GM12878 (cell line): ENCODE results near the gene NPR3. TPM values are rescaled to one million over a fixed set of nuclear protein-coding genes. Genes with fewer than 3 reads are reported as not detected.

Experiments
- ATAC-seq: fragments of 200-7000 bp; cut with Tn5 transposase; 3 replicates; pipeline ENCODE4 v1.9.1; 2020; ENCODE audit warnings: mild to moderate bottlenecking, moderate library complexity
- BruUV-seq: library from RNA; stranded (reverse); fragments of 400-500 nt; replicated peaks from 2 replicates; lab custom pipeline; 2021; lab: Mats Ljungman, UMichigan
- CTCF ChIA-PET: fragments of 300-600 bp; sonication (Branson Sonifier 250); formaldehyde crosslinking; extraction: SDS; loops from one replicate; lab custom pipeline; 2021; ENCODE audit warnings: inconsistent platforms; lab: Yijun Ruan, JAX
- POLR2A ChIA-PET: fragments of 350-600 bp; formaldehyde crosslinking; extraction: SDS; loops from one replicate; lab custom pipeline; 2021; ENCODE audit warnings: inconsistent platforms; lab: Charles Lee
- RAD21 ChIA-PET: fragments of 300-600 bp; sonication (Branson Sonifier 250); formaldehyde crosslinking; loops from one replicate; lab custom pipeline; 2023; ENCODE audit warnings: antibody characterized with exemption; ENCODE audit not compliant: unreplicated experiment; lab: Charles Lee
- SMC1A ChIA-PET: fragments of 300-600 bp; sonication (Branson Sonifier 250); formaldehyde crosslinking; loops from one replicate; lab custom pipeline; 2023; ENCODE audit not compliant: unreplicated experiment, uncharacterized antibody; lab: Charles Lee
- DNase-seq: peaks from one replicate; pipeline ENCODE4 v3.0.0-alpha.2; 2011; ENCODE audit warnings: low read depth, low spot score
- FAIRE-seq: peaks from 3 replicates; lab custom pipeline; 2011; peaks lifted over from hg19 to GRCh38; lab: Jason Lieb, UNC
- H2AFZ ChIP-seq: 2 replicates; pipeline ENCODE4 v1.6.0; 2011; ENCODE audit warnings: low read depth, low read length, control low read depth; ENCODE audit not compliant: control insufficient read depth
- H3K27ac ChIP-seq: 2 replicates; pipeline ENCODE4 v1.5.1; 2011; ENCODE audit warnings: control low read depth; ENCODE audit not compliant: control insufficient read depth, insufficient read depth
- H3K27me3 ChIP-seq, 2 experiments: replicated peaks in 1 of 2; 2 replicates each; pipeline versions ENCODE4 v1.6.0 to v1.6.1; 2011; ENCODE audit warnings: low read length in 1 of 2; ENCODE audit not compliant: control insufficient read depth in 2 of 2, insufficient read depth in 2 of 2
- H3K36me3 ChIP-seq, 2 experiments: 2 replicates each; pipeline ENCODE4 v1.5.1; 2011; ENCODE audit warnings: low read length in 1 of 2; ENCODE audit not compliant: control insufficient read depth in 2 of 2, insufficient read depth in 2 of 2
- H3K4me1 ChIP-seq: 2 replicates; pipeline ENCODE4 v1.6.1; 2011; ENCODE audit warnings: mild to moderate bottlenecking, low read length, moderate library complexity, mixed read lengths; ENCODE audit not compliant: control insufficient read depth, insufficient read depth
- H3K4me2 ChIP-seq: 2 replicates; pipeline ENCODE4 v1.6.0; 2011; ENCODE audit warnings: control low read depth; ENCODE audit not compliant: control insufficient read depth, insufficient read depth
- H3K4me3 ChIP-seq: fragments of 200-600 bp; sonication (generic); 2 replicates; pipeline ENCODE4 v1.5.1; 2016
- H3K79me2 ChIP-seq: 2 replicates; pipeline ENCODE4 v1.6.0; 2011; ENCODE audit warnings: low read length; ENCODE audit not compliant: control insufficient read depth, insufficient read depth
- H3K9ac ChIP-seq: 2 replicates; pipeline ENCODE4 v1.8.0; 2011; ENCODE audit warnings: low read length, control low read depth, mixed read lengths; ENCODE audit not compliant: control insufficient read depth, insufficient read depth
- H3K9me3 ChIP-seq: replicated peaks from 3 replicates; pipeline ENCODE4 v1.5.1; 2011; ENCODE audit warnings: mild to moderate bottlenecking, low read length; ENCODE audit not compliant: control insufficient read depth, insufficient read depth
- H4K20me1 ChIP-seq: 2 replicates; pipeline ENCODE4 v1.6.0; 2011; ENCODE audit not compliant: control insufficient read depth, insufficient read depth
- CEBPB ChIP-seq, 2 experiments: fragments of 150-350 bp in 1 of 2; IDR thresholded peaks; 2 replicates each; pipeline ENCODE4 v1.6.1; 2012 to 2014; ENCODE audit warnings: low read depth in 2 of 2, low read length in 2 of 2, borderline replicate concordance in 1 of 2, inconsistent platforms in 1 of 2
- KDM1A ChIP-seq: fragments of 200-600 bp; sonication (generic); IDR thresholded peaks from 2 replicates; pipeline ENCODE4 v1.6.1; 2016; ENCODE audit warnings: borderline replicate concordance
- NR2C2 ChIP-seq: IDR thresholded peaks from 2 replicates; pipeline ENCODE4 v1.6.1; 2011; ENCODE audit warnings: borderline replicate concordance, low read depth; ENCODE audit not compliant: control insufficient read depth, insufficient read length
- RELB ChIP-seq: fragments of 450-650 bp; IDR thresholded peaks from 2 replicates; pipeline ENCODE4 v1.6.1; 2017; ENCODE audit warnings: low read depth, mild to moderate bottlenecking, moderate library complexity
- RFX5 ChIP-seq: IDR thresholded peaks from 2 replicates; pipeline ENCODE4 v1.6.1; 2011; ENCODE audit warnings: low read depth, low read length, improper control_type of control experiment
- SIN3A ChIP-seq: IDR thresholded peaks from 2 replicates; pipeline ENCODE4 v1.6.1; 2012; ENCODE audit warnings: low read depth, low read length, improper control_type of control experiment
- SMAD1 ChIP-seq: fragments of 450-650 bp; IDR thresholded peaks from 2 replicates; pipeline ENCODE4 v1.6.1; 2018; ENCODE audit warnings: mild to moderate bottlenecking, low read depth; ENCODE audit not compliant: partially characterized antibody
- SMC3 ChIP-seq: IDR thresholded peaks from 2 replicates; pipeline ENCODE4 v1.6.1; 2011; ENCODE audit warnings: low read length, improper control_type of control experiment, borderline replicate concordance
- TAF1 ChIP-seq: IDR thresholded peaks from 2 replicates; pipeline ENCODE4 v1.6.1; 2011; ENCODE audit warnings: mild to moderate bottlenecking, low read depth, low read length, borderline replicate concordance
- YBX1 ChIP-seq: fragments of 450-650 bp; IDR thresholded peaks from 2 replicates; pipeline ENCODE4 v1.6.1; 2016; ENCODE audit warnings: antibody characterized with exemption
- ZNF217 ChIP-seq: fragments of 450-650 bp; IDR thresholded peaks from 2 replicates; pipeline ENCODE4 v1.6.1; 2017; ENCODE audit warnings: antibody characterized with exemption, mild to moderate bottlenecking
- WGBS: methylation state at CpG from one replicate; pipeline ENCODE4 v1.1.6; 2016; ENCODE audit warnings: low lambda C conversion rate; ENCODE audit not compliant: insufficient replicate concordance, insufficient coverage; ENCODE audit errors: missing lambda C conversion rate; 5-methylcytosine and 5-hydroxymethylcytosine counted together
- in situ Hi-C: fragments of 300-500 bp; cut with MboI; formaldehyde crosslinking; loops from 9 replicates; pipeline ENCODE4 v1.14.3; 2018; ENCODE audit warnings: mixed read lengths
- intact Hi-C: fragments of 100-400 bp; cut with micrococcal nuclease; formaldehyde crosslinking; loops from one replicate; pipeline ENCODE4 v1.14.2; 2022; ENCODE audit not compliant: unreplicated experiment
- polyA plus RNA-seq, 11 experiments: library from polyadenylated mRNA; depleted of rRNA in 4 of 11; unstranded in 6 of 11; stranded (reverse) in 5 of 11; fragments of >200 nt; fragmentation: Nextera tagmentation in 4 of 11; fragmentation: Illumina TruSeq in 1 of 11; extraction: Ambion mirVana in 4 of 11; extraction: Trizol in 1 of 11; gene quantifications; 1 replicate in 1 of 11; 2 replicates in 10 of 11; pipeline versions ENCODE4 v1.2.1 to v1.2.3, GENCODE V29; 2011 to 2016; ENCODE audit warnings: inconsistent platforms in 2 of 11, missing spikeins in 2 of 11, low read depth in 1 of 11
- total RNA-seq, 4 experiments: library from RNA; depleted of rRNA in 3 of 4; stranded (reverse); fragments of >200 nt in 3 of 4; fragmentation: Illumina TruSeq in 1 of 4; extraction: Trizol in 1 of 4; gene quantifications; 2 replicates each; pipeline versions ENCODE4 v1.2.1 to v1.2.3, GENCODE V29; 2013 to 2021
- TF ChIP-seq, protein P1 (sequence below): fragments of 450-650 bp; IDR thresholded peaks from 2 replicates; pipeline ENCODE4 v1.6.1; 2016; ENCODE audit warnings: mild to moderate bottlenecking, moderate library complexity, borderline replicate concordance

NPR3 gene
- total and polyA plus RNA-seq, 10 of the 15 experiments (the other 5 are each of a cell fraction or from before 2014, with no cell fraction given): 0.01 to 0.37 (median 0.14) TPM; not detected in 7

DNA sequence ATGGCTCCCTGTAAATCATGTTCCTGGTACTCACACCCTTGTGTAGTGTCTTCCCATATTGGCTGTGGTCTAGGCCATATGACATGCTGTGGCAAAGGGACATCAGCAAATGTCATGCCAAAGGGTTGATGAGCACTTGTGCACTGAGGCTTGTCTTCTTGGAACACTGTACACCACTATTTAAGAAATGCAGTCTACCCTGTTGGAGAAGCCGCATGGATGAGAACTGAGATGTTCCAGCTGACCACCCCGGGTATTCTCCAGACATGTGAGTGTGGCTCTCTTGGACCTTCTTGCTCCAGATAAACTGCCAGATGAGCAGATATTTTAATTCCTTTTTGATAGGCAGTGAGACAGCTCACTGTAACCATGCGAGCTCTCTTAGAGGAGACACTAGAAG, 20.5 kb upstream of the NPR3 start (continued):
- no peak for TF ChIP-seq RELB
- no peak for TF ChIP-seq TAF1

DNA sequence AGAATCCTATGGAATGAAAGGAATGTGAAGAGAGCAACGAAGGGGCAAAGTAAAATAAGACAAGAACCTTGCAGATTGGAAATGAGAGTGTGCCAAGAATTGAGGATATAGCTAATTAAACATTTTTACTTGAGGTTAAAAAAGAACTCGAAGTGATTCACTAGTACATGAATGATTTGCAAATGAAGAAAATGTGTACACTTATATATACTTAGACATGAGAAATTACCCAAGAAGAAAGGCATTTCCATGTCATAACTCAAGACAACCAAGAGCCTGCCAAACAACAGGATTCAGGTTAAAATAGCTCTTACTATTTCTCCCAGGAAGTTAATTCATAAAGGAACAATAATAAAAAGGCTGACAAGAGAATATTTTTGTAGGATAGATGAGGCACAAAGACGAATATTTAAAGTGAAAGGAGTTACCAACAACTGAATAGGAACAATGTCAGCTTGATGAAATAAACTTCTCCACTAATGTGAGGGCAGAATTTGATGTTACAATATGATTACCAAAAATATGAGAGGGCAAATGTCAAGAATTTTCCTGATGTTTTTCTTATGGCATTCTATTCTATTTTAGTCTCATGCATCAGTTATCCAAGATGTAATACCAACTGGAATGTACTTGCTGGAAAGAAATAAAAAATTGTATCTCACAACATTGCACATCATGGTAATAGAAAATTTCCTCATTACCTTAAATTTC, 18.9 kb upstream of the NPR3 start:
- no peak for TF ChIP-seq SMC3
- TF ChIP-seq ZNF217: no peak
- no peak for TF ChIP-seq NR2C2
- TF ChIP-seq RFX5: no peak
- no peak for TF ChIP-seq SMAD1
- no peak for TF ChIP-seq YBX1
- TF ChIP-seq KDM1A: no peak
- TF ChIP-seq SIN3A: no peak
- TF ChIP-seq, protein P1, sequence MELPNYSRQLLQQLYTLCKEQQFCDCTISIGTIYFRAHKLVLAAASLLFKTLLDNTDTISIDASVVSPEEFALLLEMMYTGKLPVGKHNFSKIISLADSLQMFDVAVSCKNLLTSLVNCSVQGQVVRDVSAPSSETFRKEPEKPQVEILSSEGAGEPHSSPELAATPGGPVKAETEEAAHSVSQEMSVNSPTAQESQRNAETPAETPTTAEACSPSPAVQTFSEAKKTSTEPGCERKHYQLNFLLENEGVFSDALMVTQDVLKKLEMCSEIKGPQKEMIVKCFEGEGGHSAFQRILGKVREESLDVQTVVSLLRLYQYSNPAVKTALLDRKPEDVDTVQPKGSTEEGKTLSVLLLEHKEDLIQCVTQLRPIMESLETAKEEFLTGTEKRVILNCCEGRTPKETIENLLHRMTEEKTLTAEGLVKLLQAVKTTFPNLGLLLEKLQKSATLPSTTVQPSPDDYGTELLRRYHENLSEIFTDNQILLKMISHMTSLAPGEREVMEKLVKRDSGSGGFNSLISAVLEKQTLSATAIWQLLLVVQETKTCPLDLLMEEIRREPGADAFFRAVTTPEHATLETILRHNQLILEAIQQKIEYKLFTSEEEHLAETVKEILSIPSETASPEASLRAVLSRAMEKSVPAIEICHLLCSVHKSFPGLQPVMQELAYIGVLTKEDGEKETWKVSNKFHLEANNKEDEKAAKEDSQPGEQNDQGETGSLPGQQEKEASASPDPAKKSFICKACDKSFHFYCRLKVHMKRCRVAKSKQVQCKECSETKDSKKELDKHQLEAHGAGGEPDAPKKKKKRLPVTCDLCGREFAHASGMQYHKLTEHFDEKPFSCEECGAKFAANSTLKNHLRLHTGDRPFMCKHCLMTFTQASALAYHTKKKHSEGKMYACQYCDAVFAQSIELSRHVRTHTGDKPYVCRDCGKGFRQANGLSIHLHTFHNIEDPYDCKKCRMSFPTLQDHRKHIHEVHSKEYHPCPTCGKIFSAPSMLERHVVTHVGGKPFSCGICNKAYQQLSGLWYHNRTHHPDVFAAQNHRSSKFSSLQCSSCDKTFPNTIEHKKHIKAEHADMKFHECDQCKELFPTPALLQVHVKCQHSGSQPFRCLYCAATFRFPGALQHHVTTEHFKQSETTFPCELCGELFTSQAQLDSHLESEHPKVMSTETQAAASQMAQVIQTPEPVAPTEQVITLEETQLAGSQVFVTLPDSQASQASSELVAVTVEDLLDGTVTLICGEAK: no peak
- no peak for TF ChIP-seq CEBPB (IDR thresholded peaks at IDR 0.05; ENCODE audit: borderline replicate concordance in 1 of 2, low read depth in 2 of 2, low read length in 2 of 2)
- TF ChIP-seq, all 136 proteins: peak for 0
- H3K9me3 ChIP-seq: no peaks in the 10 kb centered on the region
- CTCF ChIA-PET: no interaction called here
- POLR2A ChIA-PET: no interaction called here
- no peaks in the 10 kb centered on the region for H3K79me2 ChIP-seq
- SMC1A ChIA-PET: no interaction called here
- no peak for DNase-seq
- H3K4me3 ChIP-seq: no peak overlapping the region
- WGBS: 0% methylated on average over 3 of the region's 3 CpGs
- BruUV-seq: no TSS peak
- no peak overlapping the region for H3K4me2 ChIP-seq
- no peaks in the 10 kb centered on the region; a peak in 1 of 4 replicates for H3K27me3 ChIP-seq
- H3K27ac ChIP-seq: no peak overlapping the region
- FAIRE-seq: no peak
- intact Hi-C loops: no loop called here
- H3K4me1 ChIP-seq: no peaks in the 10 kb centered on the region
- no peak overlapping the region for H2AFZ ChIP-seq
- H3K9ac ChIP-seq: no peak overlapping the region
- no peak for ATAC-seq
- no peaks in the 10 kb centered on the region for H3K36me3 ChIP-seq
- RAD21 ChIA-PET: no interaction called here
- H4K20me1 ChIP-seq: no peaks in the 10 kb centered on the region
- in situ Hi-C loops: no loop called here
